Left lung (tissue), 10 donors: ENCODE results near the gene IYD. TPM values are rescaled to one million over a fixed set of nuclear protein-coding genes. Genes with fewer than 3 reads are reported as not detected.

ENCODE experiments used
- ATAC-seq: fragments of 200-7000 bp; cut with Tn5 transposase; one replicate; pipeline ENCODE4 v1.9.1; 2020; ENCODE audit warnings: moderate library complexity
- DNase-seq, 4 donors: peaks; one replicate each; pipeline ENCODE4 v3.0.0-alpha.2; 2013 to 2020
- H3K27ac ChIP-seq, 2 donors: fragments of 200-600 bp; sonication (generic) in 1 of 2; one replicate each; pipeline versions ENCODE4 v1.5.0 to v1.8.0; 2020 to 2021
- H3K27me3 ChIP-seq, 2 donors: fragments of 200-600 bp; sonication (generic) in 1 of 2; one replicate each; pipeline versions ENCODE4 v1.5.0 to v1.8.0; 2020 to 2021
- H3K36me3 ChIP-seq, 2 donors: fragments of 200-600 bp; sonication (generic) in 1 of 2; one replicate each; pipeline versions ENCODE4 v1.5.0 to v1.8.0; 2020 to 2021
- H3K4me1 ChIP-seq, 2 donors: fragments of 200-600 bp; one replicate each; pipeline ENCODE4 v1.8.0; 2021
- H3K4me3 ChIP-seq, 2 donors: fragments of 200-600 bp; sonication (generic) in 1 of 2; one replicate each; pipeline versions ENCODE4 v1.5.0 to v1.8.0; 2020 to 2021; ENCODE audit warnings: mild to moderate bottlenecking in 1 of 2
- H3K9me3 ChIP-seq, 2 donors: fragments of 200-600 bp; sonication (generic) in 1 of 2; one replicate each; pipeline versions ENCODE4 v1.5.0 to v1.8.0; 2020 to 2021
- intact Hi-C, 2 donors: fragments of 100-400 bp; cut with DNase I; formaldehyde crosslinking; loops; one replicate each; pipeline versions ENCODE4 v1.11.2 to v1.14.2; 2022
- polyA plus RNA-seq, 6 donors: library from polyadenylated mRNA; unstranded; fragments of 120-200 nt; gene quantifications; one replicate each; pipeline ENCODE4 v1.2.1, GENCODE V29; 2013; ENCODE audit not compliant: insufficient read length in 6 of 6
- total RNA-seq, 2 donors: library from RNA; stranded (reverse); fragmentation: NEBNext Ultra II Directional; extraction: Animal tissue kit (Norgen Biotek cat#: 25700); gene quantifications; one replicate each; pipeline ENCODE4 v1.2.1, GENCODE V29; 2021
- TF ChIP-seq, protein P1 (sequence below), 2 donors: fragments of 200-600 bp; sonication (generic) in 1 of 2; IDR thresholded peaks; one replicate each; pipeline versions ENCODE4 v1.5.0 to v1.8.0; 2021; ENCODE audit warnings: antibody characterized with exemption in 2 of 2
- donor health status: DM: no; HTN: yes; CAD: no.
- donor health status: DM: no; HTN: no; CAD: no.

Gene IYD
- total and polyA plus RNA-seq, 8 donors: 1.3 to 7.7 (median 2.9) TPM

DNA sequence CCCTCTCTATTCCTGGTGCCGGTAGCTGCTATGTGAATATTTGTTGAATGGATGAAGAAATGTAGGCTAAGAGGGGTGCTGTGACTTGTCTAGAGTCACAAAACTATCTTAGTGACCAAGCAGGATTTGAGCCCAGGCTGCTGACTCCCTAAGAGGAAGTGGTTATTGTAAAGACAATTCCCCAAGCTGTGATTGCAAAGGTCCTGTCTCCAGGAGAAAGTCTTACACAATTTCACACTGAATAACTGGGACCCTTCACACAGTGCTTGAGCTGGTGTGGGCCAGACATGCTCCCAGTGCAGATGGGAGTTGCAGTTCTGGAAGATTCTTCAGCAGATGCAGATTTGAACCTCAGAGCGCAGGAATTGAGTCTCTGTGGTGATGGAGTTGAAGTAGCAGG, 38.1 kb downstream of the IYD start:
- ATAC-seq: no peak
- H3K4me1 ChIP-seq: peaks cover 15 to 27% of the 10 kb centered on the region in 2 donors

DNA sequence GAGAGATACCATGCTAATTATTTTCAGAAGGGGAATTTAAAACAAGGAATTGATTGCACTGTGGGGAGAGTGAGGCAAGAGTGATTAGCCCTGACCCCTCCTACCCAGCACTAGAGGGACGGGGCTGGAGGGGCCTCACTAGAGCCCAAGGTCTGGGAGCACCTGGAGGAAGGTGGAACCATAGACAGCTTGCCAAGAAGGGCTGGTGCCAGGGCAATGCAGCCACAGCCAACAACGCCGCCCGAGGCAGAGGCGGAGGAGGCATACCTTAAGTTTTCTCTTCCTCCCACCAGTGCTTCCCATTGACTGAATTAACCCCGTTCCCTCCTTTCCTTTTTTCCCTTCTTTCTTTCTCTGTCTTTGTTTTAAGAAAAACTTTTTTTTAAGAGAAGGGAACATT, 40.0 kb downstream of the IYD start:
- Histone ChIP-seq H3K9me3 (peaks cover 0 to 3% of the 10 kb centered on the region in 2 donors), H3K36me3 (no peaks in the 10 kb centered on the region), H3K27ac (peak overlapping the region in 1 of 2 donors; percentile 35), H3K4me3 (no peak overlapping the region), H3K27me3 (no peaks in the 10 kb centered on the region), H3K4me1 (peaks cover 15 to 19% of the 10 kb centered on the region in 2 donors)
- no peak for DNase-seq
- ATAC-seq: peak; percentile 39
- TF ChIP-seq, protein P1, sequence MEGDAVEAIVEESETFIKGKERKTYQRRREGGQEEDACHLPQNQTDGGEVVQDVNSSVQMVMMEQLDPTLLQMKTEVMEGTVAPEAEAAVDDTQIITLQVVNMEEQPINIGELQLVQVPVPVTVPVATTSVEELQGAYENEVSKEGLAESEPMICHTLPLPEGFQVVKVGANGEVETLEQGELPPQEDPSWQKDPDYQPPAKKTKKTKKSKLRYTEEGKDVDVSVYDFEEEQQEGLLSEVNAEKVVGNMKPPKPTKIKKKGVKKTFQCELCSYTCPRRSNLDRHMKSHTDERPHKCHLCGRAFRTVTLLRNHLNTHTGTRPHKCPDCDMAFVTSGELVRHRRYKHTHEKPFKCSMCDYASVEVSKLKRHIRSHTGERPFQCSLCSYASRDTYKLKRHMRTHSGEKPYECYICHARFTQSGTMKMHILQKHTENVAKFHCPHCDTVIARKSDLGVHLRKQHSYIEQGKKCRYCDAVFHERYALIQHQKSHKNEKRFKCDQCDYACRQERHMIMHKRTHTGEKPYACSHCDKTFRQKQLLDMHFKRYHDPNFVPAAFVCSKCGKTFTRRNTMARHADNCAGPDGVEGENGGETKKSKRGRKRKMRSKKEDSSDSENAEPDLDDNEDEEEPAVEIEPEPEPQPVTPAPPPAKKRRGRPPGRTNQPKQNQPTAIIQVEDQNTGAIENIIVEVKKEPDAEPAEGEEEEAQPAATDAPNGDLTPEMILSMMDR (IDR thresholded peaks at IDR 0.05): no peak
- intact Hi-C loops: no loop called here

More for the DNA sequence above, 38.1 kb downstream of the IYD start:
- intact Hi-C loops: no loop called here
- DNase-seq: no peak
- Histone ChIP-seq H3K4me3 (no peak overlapping the region), H3K36me3 (no peaks in the 10 kb centered on the region), H3K27me3 (no peaks in the 10 kb centered on the region), H3K27ac (no peak overlapping the region), H3K9me3 (peaks cover 0 to 3% of the 10 kb centered on the region in 2 donors)
- TF ChIP-seq, protein P1 (IDR thresholded peaks at IDR 0.05): no peak

DNA sequence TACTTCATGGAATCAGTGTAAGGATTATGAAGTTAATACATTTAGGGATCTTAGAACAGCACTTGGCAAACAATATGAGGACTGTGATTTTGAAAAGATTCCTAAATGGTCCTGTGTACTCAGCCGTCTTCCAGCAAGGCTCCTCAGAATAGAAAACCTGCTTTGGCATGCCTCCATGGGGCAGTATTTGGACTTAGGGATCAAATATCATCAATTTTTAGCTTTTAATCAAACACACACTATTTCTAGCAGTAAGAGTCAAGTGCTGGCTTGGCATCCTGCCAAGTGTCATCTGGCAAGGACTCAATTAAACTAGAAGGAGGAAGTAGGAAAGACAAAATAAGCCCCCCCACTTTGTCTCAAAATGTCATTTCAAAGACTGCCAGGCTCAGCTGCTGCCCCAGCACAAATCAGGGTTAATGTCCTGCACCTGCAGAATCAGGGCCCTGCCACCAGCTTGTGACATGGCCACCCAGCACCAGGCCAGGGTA, 40.8 kb downstream of the IYD start:
- H3K27ac ChIP-seq: peak overlapping the region; percentile 28 to 35
- ATAC-seq (peak; percentile 51), DNase-seq (peak in 3 of 4 donors; percentile 62 to 77 (median 64))
- intact Hi-C loops: no loop called here
- H3K27me3 ChIP-seq: no peaks in the 10 kb centered on the region
- H3K4me3 ChIP-seq: no peak overlapping the region
- H3K4me1 ChIP-seq: peaks cover 15 to 17% of the 10 kb centered on the region in 2 donors
- TF ChIP-seq, protein P1 (IDR thresholded peaks at IDR 0.05): no peak
- no peaks in the 10 kb centered on the region for H3K36me3 ChIP-seq
- H3K9me3 ChIP-seq: peaks cover 0 to 3% of the 10 kb centered on the region in 2 donors

DNA sequence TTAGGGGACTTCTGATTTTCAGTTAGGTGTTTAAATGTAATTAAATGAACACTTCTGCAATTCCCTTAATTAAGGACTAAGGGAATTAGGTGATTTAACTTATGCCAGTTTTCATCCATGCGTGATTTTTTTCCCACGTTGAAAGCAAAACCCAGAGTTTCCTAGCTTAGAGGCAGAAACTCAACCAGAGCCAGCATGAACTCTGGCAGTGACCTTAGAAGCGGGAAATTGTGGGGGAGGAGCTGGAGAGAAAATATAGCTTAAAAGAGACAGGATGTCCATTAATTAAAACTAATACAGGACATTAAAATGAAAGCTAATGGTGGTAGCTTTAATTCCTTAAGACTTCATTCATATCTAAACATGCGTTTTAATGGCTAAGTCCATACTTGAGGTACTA, 41.6 kb downstream of the IYD start:
- TF ChIP-seq, protein P1 (IDR thresholded peaks at IDR 0.05): no peak
- DNase-seq: no peak

DNA sequence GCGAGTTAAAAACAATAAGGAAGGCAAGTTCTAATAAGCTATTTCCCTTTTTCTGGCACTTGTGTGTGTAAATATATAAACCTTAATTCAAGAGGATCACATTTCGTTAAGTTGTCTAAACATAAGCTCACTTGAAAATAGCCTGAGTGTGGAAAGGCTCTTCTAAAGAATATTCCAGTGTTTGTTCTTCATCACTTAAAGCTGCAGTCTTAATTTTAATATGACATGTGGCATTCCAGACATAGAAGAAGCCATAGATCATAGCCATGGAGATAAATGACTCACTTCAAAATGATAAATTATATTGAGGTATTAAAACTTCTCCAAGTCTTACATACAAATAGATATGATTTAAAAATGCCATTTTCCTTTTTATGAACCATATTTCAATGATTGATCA, 42.1 kb downstream of the IYD start:
- intact Hi-C loops: no loop called here

More for the DNA sequence above, 41.6 kb downstream of the IYD start:
- ATAC-seq: peak; percentile 22
- Histone ChIP-seq H3K9me3 (peaks cover 0 to under 1% of the 10 kb centered on the region in 2 donors), H3K27ac (peak overlapping the region; percentile 28 to 35), H3K4me1 (peaks cover 15 to 17% of the 10 kb centered on the region in 2 donors), H3K27me3 (no peaks in the 10 kb centered on the region), H3K36me3 (no peaks in the 10 kb centered on the region), H3K4me3 (no peak overlapping the region)
- intact Hi-C loops: no loop called here

More for the DNA sequence above, 42.1 kb downstream of the IYD start:
- Histone ChIP-seq H3K27ac (peak overlapping the region in 1 of 2 donors; percentile 35), H3K36me3 (no peaks in the 10 kb centered on the region), H3K4me3 (no peak overlapping the region), H3K27me3 (no peaks in the 10 kb centered on the region), H3K4me1 (peaks cover 15 to 17% of the 10 kb centered on the region in 2 donors), H3K9me3 (no peaks in the 10 kb centered on the region)
- DNase-seq (no peak), ATAC-seq (peak; percentile 62)
- TF ChIP-seq, protein P1 (IDR thresholded peaks at IDR 0.05): no peak
